NCI-H1417 treated with DMSO at 0.1 percent for 48 hours (cell line): ENCODE results near the gene CCDC85C.

Experiments used
- DNase-seq: peaks from one replicate; lab custom pipeline; 2025; lab: John Stamatoyannopoulos, UW

Gene CCDC85C

DNA sequence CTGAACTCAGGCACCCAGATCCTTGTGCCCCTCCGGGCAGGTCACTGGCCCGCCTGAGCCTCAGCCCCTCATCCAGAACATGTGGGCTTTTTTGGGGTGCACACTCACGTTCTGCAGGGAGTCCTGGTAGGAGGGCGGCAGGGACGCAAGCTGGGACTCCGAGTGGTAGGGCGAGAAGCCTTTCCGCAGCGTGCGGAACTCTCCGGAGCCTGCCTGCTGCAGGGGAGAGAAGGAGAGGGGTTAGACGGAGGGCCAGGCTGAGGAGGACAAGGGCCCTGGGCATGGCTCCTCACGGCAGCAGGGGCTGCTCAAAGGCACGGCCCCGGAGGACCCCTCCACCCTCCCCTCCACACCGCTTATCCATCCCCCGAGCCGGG, 82.0 kb downstream of the CCDC85C start:
- DNase-seq, result no peak

DNA sequence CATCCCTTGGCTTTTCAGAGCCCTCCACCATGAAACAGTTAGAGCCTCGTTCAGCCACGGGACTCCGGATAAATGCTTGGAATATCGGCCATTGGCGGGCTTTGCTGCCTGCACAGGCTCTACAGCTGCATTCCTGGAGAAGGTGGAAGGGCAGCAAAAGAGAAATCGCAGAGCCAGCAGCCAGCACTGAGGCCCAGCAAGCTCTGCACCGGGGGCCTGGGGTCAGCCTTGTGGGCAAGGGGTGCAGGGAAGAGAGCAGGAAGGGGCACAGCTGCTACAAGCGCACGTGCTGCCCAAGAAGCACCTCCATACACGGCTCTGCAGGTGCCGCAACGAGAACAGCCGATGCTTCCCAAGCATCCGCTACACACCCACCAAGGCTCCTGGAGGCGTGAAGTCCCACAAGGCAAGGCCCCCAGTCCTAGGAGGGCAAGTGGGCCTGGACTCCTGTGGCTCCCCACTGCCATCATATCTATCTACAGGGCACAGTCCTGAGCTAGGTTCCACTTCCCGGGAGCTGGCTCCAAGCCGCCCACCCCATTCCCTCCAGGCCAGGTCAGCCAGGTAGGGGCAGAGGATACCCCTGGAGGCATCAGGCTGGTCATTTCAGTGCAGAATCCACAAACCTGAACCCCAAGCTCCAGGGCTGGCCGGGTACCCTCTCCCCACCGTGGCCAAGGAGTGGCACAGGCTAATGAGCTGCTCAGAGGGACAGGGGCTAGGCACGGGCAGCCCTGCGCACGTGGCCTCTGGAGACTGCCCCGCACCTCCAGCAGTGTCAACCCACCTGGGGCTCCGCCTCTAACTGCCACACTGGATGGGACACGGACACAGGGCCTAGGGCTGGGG, 82.6 kb downstream of the CCDC85C start:
- no peak for DNase-seq

GRCh38 chr14:99520571-99521081, 83.4 kb downstream of the CCDC85C start:
- DNase-seq, result no peak

GRCh38 chr14:99519931-99520421, 84.0 kb downstream of the CCDC85C start:
- DNase-seq, result no peak

- DNase-seq, result no peak
Observed at GRCh38 chr14:99519347-99519881, 84.6 kb downstream of the CCDC85C start.

GRCh38 chr14:99518441-99519346, 85.3 kb downstream of the CCDC85C start:
- peak; percentile 39 for DNase-seq

GRCh38 chr14:99517643-99518381, 86.2 kb downstream of the CCDC85C start:
- no peak for DNase-seq

- DNase-seq, result no peak
Observed at GRCh38 chr14:99516871-99517642, 87.0 kb downstream of the CCDC85C start.

DNA sequence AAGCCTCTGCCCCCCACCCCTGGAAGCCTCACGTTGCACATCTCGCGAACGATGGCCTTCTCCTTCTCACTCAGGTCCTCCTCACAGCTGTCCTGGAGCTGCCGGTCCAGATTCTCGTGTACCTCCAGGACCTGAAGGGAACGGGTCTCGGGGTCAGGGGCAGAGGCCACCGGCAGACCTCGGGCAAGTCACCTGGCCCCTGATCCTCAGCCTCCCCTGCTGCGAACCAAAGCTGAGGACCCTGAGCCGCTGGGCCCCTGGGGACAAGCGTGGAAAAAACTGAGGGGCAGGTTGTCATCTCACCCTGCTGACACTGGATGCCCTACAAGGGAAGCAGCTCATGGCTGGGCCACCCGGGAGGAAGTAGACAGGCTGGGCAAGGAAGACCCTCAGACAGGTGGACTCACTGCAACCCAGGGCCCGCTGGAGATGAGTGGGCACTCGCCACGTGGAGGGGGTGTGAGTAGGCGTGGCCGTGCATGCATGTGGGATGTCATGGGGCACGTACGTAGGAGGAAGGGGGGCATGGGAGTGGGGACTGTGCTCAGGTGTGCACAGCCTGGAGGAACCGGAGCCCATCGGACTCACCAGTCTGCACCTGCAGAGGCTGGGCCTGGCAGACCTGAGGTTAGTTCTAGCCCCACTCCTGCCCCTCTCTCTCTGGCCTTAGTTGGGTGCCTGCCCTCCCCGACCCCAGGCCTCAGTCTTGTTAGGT, 87.7 kb downstream of the CCDC85C start:
- no peak for DNase-seq

DNA sequence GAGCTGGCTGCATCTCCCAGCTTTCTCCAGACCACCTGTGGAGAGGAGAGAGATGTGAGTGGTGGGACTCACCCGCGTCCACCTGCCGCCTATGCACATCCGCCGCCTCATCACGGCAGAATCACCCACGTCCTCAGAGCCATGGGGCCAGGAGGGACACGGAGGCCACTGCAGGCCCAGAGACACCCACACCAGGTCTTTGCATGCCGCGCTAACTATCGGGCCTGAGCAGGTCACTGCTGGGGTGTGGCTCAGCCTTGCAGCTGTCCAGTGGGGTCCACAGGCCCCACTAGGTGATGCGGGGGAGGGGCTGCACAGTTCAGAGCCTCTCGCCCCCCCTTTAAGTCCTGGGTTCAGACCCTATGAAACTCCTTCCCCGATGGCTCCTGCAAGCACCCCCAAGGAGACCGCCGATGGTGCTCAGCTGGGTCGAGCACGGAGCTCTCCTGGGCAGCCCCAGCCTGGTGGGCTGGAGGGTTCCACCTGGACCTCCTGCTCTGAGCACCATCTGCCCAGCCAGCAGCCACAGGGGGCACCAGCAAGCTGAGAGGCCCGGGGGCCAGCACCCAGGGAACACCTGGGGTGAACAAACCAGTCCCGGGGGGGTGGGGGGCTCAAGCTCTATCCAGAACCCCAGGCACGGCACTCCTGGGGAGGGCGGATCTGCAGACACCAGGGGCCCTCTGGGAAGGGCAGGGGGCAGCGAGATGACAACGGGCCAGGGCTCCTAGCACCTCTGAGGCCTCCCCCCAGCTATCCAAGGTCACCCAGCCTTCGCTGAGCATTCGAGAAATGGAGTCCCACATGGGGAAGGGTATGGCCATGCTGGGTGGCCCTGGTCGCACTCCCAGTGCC, 88.5 kb downstream of the CCDC85C start:
- DNase-seq, result no peak

GRCh38 chr14:99514552-99515300, 89.3 kb downstream of the CCDC85C start:
- no peak for DNase-seq

DNA sequence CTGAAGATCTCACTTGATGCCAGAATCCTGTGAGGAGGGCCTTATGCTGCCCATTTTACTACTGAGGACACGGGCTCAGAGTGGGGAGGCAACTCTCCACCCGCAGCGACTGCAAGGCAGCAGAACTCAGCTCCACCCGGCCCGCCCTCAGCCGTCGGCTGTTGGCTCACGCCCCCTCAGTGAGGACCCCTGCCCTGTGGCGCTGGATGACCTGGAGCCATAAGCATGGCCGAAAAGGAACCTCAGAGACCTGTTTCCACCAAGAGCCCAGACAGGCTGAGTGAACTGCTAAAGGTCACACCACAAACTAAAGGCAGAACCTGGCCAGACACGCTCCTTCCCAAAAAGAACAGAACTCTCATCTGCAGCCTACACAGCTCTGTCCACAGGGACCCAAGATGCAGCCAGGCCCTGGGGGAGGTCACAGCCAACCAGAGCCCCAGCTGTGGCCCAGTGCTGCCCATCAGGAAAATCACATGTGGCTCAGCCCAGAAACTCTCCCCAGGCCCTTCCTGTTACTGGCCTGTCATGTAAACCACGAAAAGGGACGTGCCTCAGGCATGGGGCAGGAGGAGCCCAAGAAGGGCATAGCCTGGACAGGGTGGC, 90.0 kb downstream of the CCDC85C start:
- DNase-seq, result no peak

GRCh38 chr14:99513183-99513694, 90.8 kb downstream of the CCDC85C start:
- DNase-seq, result no peak

GRCh38 chr14:99512571-99513182, 91.3 kb downstream of the CCDC85C start:
- DNase-seq, result no peak

DNA sequence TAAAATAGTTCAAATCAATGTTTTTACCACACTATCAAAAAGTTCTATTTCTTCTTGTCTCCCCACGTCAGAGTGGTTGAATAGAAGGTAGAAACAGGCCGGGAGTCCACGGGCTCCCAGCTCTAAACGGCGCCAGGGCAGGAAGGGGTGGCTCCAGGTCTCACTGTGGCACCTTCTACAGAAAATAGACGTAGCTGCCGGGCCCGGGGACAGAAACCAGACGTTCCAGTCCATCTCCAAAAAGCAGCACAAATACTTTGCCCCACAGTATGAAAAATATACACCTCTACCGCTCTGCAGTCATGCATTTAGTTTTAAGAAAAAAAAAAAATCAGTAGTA, 91.9 kb downstream of the CCDC85C start:
- DNase-seq, result no peak

DNA sequence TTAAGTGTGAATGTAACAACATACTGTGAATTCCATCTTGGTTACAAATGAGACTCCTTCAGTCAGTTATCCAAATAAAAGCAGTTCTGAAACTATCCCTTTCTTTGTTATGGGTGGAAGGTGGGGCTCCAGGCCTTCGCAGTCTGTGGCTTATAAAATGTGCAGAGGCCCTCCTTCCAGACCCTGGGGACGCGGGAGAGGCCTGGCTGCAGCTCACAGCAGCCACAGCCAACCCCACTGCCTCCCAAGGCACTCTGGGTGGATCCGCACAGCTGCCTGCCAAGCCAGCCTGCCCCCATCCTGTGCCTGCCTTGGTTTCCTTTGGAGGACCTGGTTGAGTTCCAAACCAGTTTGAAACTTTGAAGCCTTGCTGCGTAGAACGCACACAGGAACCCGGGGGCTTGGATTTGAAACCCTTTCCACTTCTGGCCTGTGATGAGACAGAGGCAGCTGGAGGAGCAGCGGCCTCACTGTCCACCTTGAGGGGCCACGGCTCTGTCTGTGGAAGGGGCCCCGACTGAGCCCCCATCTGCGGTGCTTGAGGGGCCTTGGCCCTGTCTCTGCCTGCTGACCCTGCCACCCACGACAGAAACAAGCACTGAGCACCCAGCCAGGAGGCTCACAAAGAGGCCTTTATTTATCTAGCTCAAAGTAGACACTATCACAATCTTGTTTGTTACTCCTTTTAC, 92.4 kb downstream of the CCDC85C start:
- DNase-seq, result no peak
